Breast epithelium (tissue), 4 donors: ENCODE measurements around the gene A3GALT2. TPM values are rescaled to one million over a fixed set of nuclear protein-coding genes. Genes with fewer than 3 reads are reported as not detected.
"Not testable (repeated sequence)": the region's sequence is repeated elsewhere in the genome, so short reads cannot be mapped to it uniquely, and the experiment has no call there.

Experiments
- DNase-seq, 2 donors: peaks; one replicate each; pipeline ENCODE4 v3.0.0-alpha.2; 2019; ENCODE audit warnings: low spot score in 2 of 2
- H3K27ac ChIP-seq, 2 donors: fragments of 200-600 bp; sonication (generic) in 1 of 2; one replicate each; pipeline ENCODE4 v1.5.1; 2016 to 2019; ENCODE audit warnings: mild to moderate bottlenecking in 1 of 2
- H3K27me3 ChIP-seq, 2 donors: fragments of 200-600 bp; sonication (generic) in 1 of 2; one replicate each; pipeline versions ENCODE4 v1.5.1 to v1.6.0; 2017 to 2019; ENCODE audit warnings: control low read depth in 1 of 2, mild to moderate bottlenecking in 1 of 2
- H3K36me3 ChIP-seq: fragments of 200-600 bp; one replicate; pipeline ENCODE4 v1.5.1; 2019
- H3K4me1 ChIP-seq, 2 donors: fragments of 200-600 bp; sonication (generic); one replicate each; pipeline ENCODE4 v1.5.1; 2016 to 2019; ENCODE audit warnings: control low read depth in 1 of 2
- H3K4me3 ChIP-seq, 3 donors: fragments of 200-600 bp; sonication (generic); 1 replicate in 2 of 3; 2 replicates in 1 of 3; pipeline ENCODE4 v1.5.1; 2016 to 2019; ENCODE audit warnings: mild to moderate bottlenecking in 3 of 3, moderate library complexity in 2 of 3
- H3K9me3 ChIP-seq, 2 donors: fragments of 200-600 bp; sonication (generic) in 1 of 2; one replicate each; pipeline ENCODE4 v1.5.1; 2016 to 2019; ENCODE audit warnings: control low read depth in 1 of 2
- POLR2A ChIP-seq: fragments of 450-650 bp; IDR thresholded peaks from one replicate; pipeline ENCODE4 v1.6.1; 2016; ENCODE audit warnings: antibody characterized with exemption, mild to moderate bottlenecking, moderate library complexity
- POLR2AphosphoS5 ChIP-seq, 3 donors: sonication (generic); formaldehyde crosslinking; IDR thresholded peaks; one replicate each; pipeline ENCODE4 v1.6.1; 2017; ENCODE audit warnings: antibody characterized with exemption in 3 of 3
- intact Hi-C: fragments of 100-400 bp; cut with DNase I; formaldehyde crosslinking; loops from one replicate; pipeline ENCODE4 v1.15.1; 2023; ENCODE audit warnings: low total_unique reads
- total RNA-seq, 3 donors: library from RNA; depleted of rRNA; stranded (reverse); fragments of >200 nt; gene quantifications; one replicate each; pipeline ENCODE4 v1.1.0, GENCODE V29; 2016
- TF ChIP-seq, protein P1 (sequence below), 3 donors: fragments of 450-650 bp; IDR thresholded peaks; one replicate each; pipeline ENCODE4 v1.5.1; 2016 to 2017; ENCODE audit warnings: antibody characterized with exemption in 3 of 3, mild to moderate bottlenecking in 3 of 3, moderate library complexity in 3 of 3

The A3GALT2 gene
- total RNA-seq, 3 donors from 2014 or later = not detected

DNA sequence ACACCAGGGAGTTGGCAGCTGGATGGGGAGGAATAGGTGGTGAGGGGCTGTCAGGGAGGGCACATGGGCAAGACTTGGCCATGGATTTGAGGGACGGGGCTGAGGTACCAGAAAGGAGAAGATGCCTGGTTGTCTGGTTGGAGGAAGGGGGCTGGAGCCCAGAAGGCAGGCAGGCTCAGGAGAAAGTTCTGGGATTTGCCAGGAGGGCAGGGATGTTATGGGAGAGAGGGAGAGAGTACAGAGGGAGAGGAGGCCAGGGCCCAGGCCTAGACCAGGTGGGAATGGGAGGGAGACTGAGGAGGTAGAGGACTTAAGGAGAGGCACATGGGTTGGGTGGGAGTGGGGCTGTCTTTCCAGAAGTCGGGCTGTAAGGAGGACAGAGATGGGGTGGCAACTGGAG lies 4.3 kb downstream of the A3GALT2 start:
- Histone ChIP-seq H3K9me3 (no peaks in the 10 kb centered on the region), H3K4me1 (no peaks in the 10 kb centered on the region), H3K27ac (peak overlapping the region in 1 of 2 donors; percentile 25), H3K27me3 (no peaks in the 10 kb centered on the region), H3K4me3 (no peak overlapping the region), H3K36me3 (no peaks in the 10 kb centered on the region)
- TF ChIP-seq POLR2A (no peak), POLR2AphosphoS5 (IDR thresholded peaks at IDR 0.05) (no peak)
- intact Hi-C loops = no loop called here
- no peak for DNase-seq

DNA sequence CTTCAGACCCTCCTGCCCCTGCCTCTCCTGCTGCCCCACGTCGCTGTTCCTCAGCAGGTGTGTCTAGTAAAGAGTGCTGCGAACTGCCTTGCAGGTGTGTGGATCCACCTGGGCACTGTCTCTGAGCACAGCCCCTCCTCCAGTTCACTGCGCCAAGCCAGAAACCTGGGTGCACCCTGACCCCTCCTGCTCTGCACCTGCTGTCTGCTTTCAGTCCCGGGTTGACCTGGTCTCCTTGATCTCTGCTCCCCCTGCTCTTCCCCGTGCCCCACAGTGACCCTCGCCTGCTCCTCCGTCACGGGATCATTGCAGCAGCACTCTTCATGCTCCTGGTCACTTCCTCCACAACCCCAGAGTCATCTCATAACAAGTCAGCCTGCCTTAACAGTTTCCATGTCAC lies 6.5 kb downstream of the A3GALT2 start:
- no peaks in the 10 kb centered on the region for H3K36me3 ChIP-seq
- intact Hi-C loops = no loop called here
- no peaks in the 10 kb centered on the region for H3K4me1 ChIP-seq
- no peaks in the 10 kb centered on the region for H3K9me3 ChIP-seq
- H3K27me3 ChIP-seq = no peaks in the 10 kb centered on the region
- no peak overlapping the region for H3K27ac ChIP-seq
- TF ChIP-seq POLR2A (no peak), POLR2AphosphoS5 (IDR thresholded peaks at IDR 0.05) (no peak)
- TF ChIP-seq, protein P1, sequence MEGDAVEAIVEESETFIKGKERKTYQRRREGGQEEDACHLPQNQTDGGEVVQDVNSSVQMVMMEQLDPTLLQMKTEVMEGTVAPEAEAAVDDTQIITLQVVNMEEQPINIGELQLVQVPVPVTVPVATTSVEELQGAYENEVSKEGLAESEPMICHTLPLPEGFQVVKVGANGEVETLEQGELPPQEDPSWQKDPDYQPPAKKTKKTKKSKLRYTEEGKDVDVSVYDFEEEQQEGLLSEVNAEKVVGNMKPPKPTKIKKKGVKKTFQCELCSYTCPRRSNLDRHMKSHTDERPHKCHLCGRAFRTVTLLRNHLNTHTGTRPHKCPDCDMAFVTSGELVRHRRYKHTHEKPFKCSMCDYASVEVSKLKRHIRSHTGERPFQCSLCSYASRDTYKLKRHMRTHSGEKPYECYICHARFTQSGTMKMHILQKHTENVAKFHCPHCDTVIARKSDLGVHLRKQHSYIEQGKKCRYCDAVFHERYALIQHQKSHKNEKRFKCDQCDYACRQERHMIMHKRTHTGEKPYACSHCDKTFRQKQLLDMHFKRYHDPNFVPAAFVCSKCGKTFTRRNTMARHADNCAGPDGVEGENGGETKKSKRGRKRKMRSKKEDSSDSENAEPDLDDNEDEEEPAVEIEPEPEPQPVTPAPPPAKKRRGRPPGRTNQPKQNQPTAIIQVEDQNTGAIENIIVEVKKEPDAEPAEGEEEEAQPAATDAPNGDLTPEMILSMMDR (IDR thresholded peaks at IDR 0.05) = no peak
- H3K4me3 ChIP-seq = no peak overlapping the region
- DNase-seq = no peak

DNA sequence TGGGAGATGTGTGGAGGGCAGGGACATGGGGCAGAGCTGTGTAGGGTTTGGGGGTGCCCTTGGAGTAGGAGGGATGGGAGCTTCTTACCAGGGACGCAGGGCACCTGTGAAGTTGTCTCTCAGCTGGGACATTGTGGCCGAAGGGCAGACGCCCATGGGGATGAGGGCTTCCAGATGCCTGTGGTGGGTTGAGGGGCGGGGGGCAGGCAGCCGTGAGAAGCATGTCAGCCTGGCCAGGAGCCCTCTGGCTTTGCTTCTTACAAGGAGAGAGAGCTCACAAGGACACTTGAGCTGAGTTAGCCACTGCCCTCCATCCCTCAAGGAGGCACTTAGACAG lies 8.5 kb downstream of the A3GALT2 start:
- TF ChIP-seq POLR2AphosphoS5 (IDR thresholded peaks at IDR 0.05) (no peak), POLR2A (no peak)
- TF ChIP-seq, protein P1 (IDR thresholded peaks at IDR 0.05) = no peak
- no peak for DNase-seq
- intact Hi-C loops = no loop called here

DNA sequence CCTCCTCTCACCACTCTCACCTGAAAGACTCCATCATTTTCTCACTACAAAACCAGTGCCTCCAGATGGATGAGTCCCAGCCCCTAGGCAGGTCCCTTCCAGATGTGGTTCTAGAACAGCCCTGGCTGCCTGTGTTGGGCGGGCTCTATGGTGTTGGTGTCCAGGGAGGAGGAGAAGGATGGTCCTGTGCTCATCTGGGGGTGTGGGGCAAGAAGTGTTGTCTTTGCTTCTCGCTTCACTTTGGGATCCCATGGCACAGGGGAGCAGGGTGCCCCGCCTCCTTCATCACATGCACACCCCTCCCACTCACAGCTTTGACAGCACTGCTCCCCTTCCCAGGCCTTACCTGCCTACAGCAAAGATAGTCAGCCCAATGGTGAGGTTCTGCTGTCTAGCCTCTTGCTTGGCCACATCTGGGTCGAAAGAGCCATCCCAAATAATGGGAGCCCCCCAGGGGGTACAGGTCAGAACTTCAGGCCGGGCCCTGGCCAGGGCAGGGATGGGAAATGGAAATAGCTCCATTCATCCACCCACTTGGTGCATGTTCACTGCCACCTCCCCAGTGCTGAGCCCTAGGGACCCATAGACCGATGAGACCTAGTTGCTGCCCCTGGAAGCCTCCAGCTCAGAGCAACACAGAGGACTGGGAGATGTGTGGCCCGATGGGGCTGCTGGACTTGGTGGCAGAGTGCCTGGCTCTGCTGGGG lies 9.0 kb downstream of the A3GALT2 start:
- Histone ChIP-seq H3K27me3 (no peaks in the 10 kb centered on the region), H3K9me3 (no peaks in the 10 kb centered on the region), H3K36me3 (no peaks in the 10 kb centered on the region), H3K4me3 (no peak overlapping the region), H3K27ac (no peak overlapping the region), H3K4me1 (peaks cover 0 to 3% of the 10 kb centered on the region in 2 donors)
- no peak for TF ChIP-seq POLR2A
- TF ChIP-seq, protein P1 (IDR thresholded peaks at IDR 0.05) = no peak
- no peak for TF ChIP-seq POLR2AphosphoS5 (IDR thresholded peaks at IDR 0.05)
- no peak for DNase-seq
- intact Hi-C loops = no loop called here

More for the DNA sequence above, 8.5 kb downstream of the A3GALT2 start:
- H3K36me3 ChIP-seq = no peaks in the 10 kb centered on the region
- no peaks in the 10 kb centered on the region for H3K4me1 ChIP-seq
- H3K4me3 ChIP-seq = no peak overlapping the region
- no peaks in the 10 kb centered on the region for H3K27me3 ChIP-seq
- H3K9me3 ChIP-seq = no peaks in the 10 kb centered on the region
- no peak overlapping the region for H3K27ac ChIP-seq

DNA sequence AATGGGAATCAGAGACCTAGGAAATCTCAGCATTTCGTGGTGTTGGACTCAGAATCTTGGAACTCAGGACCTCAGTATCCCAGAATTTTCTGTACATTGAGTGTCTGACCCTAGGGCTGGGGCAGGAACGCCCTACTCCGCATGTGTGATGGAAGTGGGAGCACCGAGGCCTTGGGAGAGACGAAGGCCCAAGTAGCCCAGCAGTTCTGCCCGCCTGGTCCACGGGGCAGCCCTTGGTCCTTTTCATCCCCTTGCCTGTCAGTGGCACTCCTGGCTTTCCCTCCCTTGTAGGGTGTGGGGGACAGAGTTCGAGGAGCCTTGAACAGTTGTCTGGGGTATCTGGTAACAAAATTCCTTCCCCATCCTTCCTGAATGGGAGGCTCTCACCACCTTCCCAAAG lies 10.2 kb downstream of the A3GALT2 start:
- Histone ChIP-seq H3K4me1 (peaks cover 0 to 5% of the 10 kb centered on the region in 2 donors), H3K9me3 (no peaks in the 10 kb centered on the region), H3K4me3 (no peak overlapping the region), H3K27ac (no peak overlapping the region), H3K36me3 (no peaks in the 10 kb centered on the region), H3K27me3 (no peaks in the 10 kb centered on the region)
- intact Hi-C loops = no loop called here
- DNase-seq = no peak
- no peak for TF ChIP-seq POLR2AphosphoS5 (IDR thresholded peaks at IDR 0.05)
- TF ChIP-seq, protein P1 (IDR thresholded peaks at IDR 0.05) = no peak
- no peak for TF ChIP-seq POLR2A

DNA sequence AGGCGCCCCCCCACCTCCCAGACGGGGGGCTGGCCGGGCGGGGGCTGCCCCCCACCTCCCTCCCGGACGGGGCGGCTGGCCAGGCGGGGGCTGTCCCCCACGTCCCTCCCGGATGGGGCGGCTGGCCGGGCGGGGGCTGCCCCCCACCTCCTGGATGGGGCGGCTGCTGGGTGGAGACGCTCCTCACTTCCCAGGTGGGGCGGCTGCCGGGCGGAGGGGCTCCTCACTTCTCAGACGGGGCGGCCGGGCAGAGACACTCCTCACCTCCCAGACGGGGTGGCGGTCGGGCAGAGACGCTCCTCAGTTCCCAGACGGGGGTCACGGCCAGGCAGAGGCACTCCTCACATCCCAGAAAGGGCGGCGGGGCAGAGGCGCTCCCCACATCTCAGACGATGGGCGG lies 11.5 kb downstream of the A3GALT2 start:
- DNase-seq, H3K27me3 ChIP-seq, intact Hi-C loops, H3K27ac ChIP-seq, H3K4me1 ChIP-seq, H3K9me3 ChIP-seq, H3K36me3 ChIP-seq, H3K4me3 ChIP-seq: not testable (repeated sequence)
